GM19351 (cell line): ENCODE measurements around the gene TRIM49C.
"Not testable (repeated sequence)": the region's sequence is repeated elsewhere in the genome, so short reads cannot be mapped to it uniquely, and the experiment has no call there.

ENCODE experiments used
- ATAC-seq: cut with Tn5 transposase; IDR thresholded peaks from one replicate; pipeline ENCODE4 v1.9.1; 2021; ENCODE audit warnings: mild to moderate bottlenecking, moderate library complexity; ENCODE audit not compliant: unreplicated experiment

Gene TRIM49C, protein sequence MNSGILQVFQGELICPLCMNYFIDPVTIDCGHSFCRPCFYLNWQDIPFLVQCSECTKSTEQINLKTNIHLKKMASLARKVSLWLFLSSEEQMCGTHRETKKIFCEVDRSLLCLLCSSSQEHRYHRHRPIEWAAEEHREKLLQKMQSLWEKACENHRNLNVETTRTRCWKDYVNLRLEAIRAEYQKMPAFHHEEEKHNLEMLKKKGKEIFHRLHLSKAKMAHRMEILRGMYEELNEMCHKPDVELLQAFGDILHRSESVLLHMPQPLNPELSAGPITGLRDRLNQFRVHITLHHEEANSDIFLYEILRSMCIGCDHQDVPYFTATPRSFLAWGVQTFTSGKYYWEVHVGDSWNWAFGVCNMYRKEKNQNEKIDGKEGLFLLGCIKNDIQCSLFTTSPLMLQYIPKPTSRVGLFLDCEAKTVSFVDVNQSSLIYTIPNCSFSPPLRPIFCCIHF

DNA sequence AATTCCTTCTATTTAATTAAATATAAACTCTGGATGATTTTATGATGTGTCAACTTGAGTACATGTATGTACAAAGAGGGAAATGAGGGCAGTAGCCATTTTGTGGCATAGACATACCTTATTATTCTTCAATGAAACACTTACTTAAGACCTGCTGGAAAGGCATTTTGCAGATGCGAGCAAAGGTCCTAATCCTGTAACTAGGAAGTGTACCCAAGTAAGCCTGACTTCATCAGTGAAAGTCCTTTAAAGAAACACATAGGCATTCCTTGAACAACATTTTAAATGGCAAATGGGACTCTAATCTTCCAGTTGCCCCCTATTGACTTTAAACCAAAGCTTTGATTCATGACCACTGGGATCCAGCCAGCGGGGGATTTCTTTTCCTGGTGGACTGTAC, at the start of gene TRIM49C:
TRIM49C (plus strand) TSS at position 301 of the 400 bp plus-strand sequence. CDS start 4,106 bp downstream, outside the sequence.
- not testable (repeated sequence) for ATAC-seq

DNA sequence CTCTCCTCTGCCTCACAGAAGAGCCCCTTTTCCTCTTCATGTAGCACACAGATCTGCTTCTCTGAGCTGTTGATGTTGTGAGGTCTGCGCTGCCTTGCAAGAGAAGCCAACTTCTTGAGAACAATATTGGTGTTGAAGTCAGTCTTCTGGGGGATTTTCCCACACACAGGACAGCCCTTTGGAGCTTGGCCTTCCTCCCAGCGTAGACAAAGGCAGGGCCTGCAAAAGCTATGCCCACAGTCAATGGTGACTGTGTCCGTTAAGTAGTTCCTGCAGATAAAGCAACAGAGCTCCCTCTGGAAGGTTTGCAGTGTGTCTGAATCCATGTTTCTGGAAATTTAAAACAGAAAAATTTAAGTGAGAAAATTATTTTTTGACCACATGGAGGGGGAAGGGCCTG, 6.7 kb upstream of the TRIM49C start:
- not testable (repeated sequence) for ATAC-seq

GRCh38 chr11:90051591-90052209, 20.8 kb downstream of the TRIM49C start:
- not testable (repeated sequence) for ATAC-seq

- ATAC-seq, result not testable (repeated sequence)
Measured at GRCh38 chr11:90052311-90052710, 21.4 kb downstream of the TRIM49C start.

DNA sequence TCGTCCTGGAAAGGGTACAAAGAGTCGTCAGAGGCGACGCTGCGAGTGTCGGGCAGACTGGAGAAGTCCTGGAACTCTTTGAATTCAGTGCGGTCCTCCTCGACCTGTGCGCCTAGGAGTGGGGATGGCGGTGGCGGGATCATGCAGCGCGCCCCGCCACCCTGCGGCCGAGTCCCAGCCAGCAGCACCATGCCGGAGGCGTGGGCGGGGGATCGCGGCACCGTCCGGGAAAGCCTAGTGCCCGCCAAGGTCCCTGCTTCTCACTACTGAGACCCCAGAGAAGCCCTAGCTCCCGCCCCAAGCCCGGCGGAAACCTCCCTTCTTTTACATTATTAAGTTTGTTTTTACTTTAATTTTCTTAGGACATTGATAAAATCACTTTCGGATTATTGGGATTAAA, 22.6 kb downstream of the TRIM49C start:
- not testable (repeated sequence) for ATAC-seq

GRCh38 chr11:90085650-90086049, 54.7 kb downstream of the TRIM49C start, which contains the start of gene UBTFL1:
Gene UBTFL1, plus strand, starts transcription at chr11:90085950. Its CDS starts 0 bp downstream, at chr11:90085950.
- ATAC-seq, result not testable (repeated sequence)

DNA sequence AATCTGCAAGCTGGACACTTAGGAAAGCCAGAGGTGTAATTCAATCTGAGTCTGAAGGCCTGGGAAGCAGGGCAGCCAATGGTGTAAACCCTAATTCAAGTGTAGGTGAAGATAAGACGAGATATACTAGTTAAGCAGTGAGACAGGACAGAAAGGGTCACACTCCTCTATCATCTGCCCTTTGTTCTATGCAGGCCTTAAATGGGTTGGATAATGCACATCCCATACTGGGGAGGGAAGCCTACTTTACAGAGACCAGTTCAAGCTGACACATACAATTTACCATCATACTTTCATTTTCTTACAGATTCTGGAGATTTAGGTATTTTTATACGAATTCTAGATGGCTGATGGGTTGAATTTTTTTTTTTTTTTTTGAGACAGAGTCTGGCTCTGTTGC, 57.8 kb downstream of the TRIM49C start:
- ATAC-seq, result not testable (repeated sequence)
